Hepatocyte (in vitro differentiated cells): Measurements from ENCODE around the gene HSPBAP1. TPM values are rescaled to one million over a fixed set of nuclear protein-coding genes. Genes with fewer than 3 reads are reported as not detected.

Experiments used
- DNase-seq: peaks from one replicate; pipeline ENCODE4 v3.0.0-alpha.2; 2016; ENCODE audit warnings: low spot score
- H2AFZ ChIP-seq: fragments of 200-600 bp; sonication (generic); 2 replicates; pipeline ENCODE4 v1.6.0; 2016; ENCODE audit warnings: antibody characterized with exemption, mild to moderate bottlenecking
- H3K27ac ChIP-seq: fragments of 200-600 bp; sonication (generic); 2 replicates; pipeline ENCODE4 v1.5.1; 2016; ENCODE audit warnings: mild to moderate bottlenecking
- H3K27me3 ChIP-seq: fragments of 200-600 bp; sonication (generic); 2 replicates; pipeline ENCODE4 v1.6.1; 2016
- H3K36me3 ChIP-seq: fragments of 200-600 bp; sonication (generic); replicated peaks from 2 replicates; pipeline ENCODE4 v1.5.1; 2016; ENCODE audit warnings: low read depth; ENCODE audit not compliant: insufficient read depth
- H3K4me1 ChIP-seq: fragments of 200-600 bp; sonication (generic); 2 replicates; pipeline ENCODE4 v1.5.1; 2016; ENCODE audit warnings: mild to moderate bottlenecking, moderate library complexity; ENCODE audit not compliant: insufficient read depth
- H3K4me2 ChIP-seq: fragments of 200-600 bp; sonication (generic); 2 replicates; pipeline ENCODE4 v1.6.0; 2016
- H3K4me3 ChIP-seq: fragments of 200-600 bp; sonication (generic); 2 replicates; pipeline ENCODE4 v1.5.1; 2016; ENCODE audit warnings: mild to moderate bottlenecking
- H3K79me2 ChIP-seq: fragments of 200-600 bp; sonication (generic); 2 replicates; pipeline ENCODE4 v1.6.0; 2017; ENCODE audit warnings: mild to moderate bottlenecking
- H3K9me2 ChIP-seq: fragments of 200-600 bp; sonication (generic); replicated peaks from 2 replicates; pipeline ENCODE4 v1.6.0; 2017; ENCODE audit warnings: mild to moderate bottlenecking; ENCODE audit not compliant: insufficient read depth
- H3K9me3 ChIP-seq: fragments of 200-600 bp; sonication (generic); 2 replicates; pipeline ENCODE4 v1.5.1; 2016; ENCODE audit warnings: low read depth, mild to moderate bottlenecking
- H4K20me1 ChIP-seq: fragments of 200-600 bp; sonication (generic); 2 replicates; pipeline ENCODE4 v1.6.0; 2016; ENCODE audit warnings: mild to moderate bottlenecking; ENCODE audit not compliant: insufficient read depth, poor library complexity, severe bottlenecking
- EZH2 ChIP-seq: fragments of 200-600 bp; sonication (generic); IDR thresholded peaks from 2 replicates; pipeline ENCODE4 v1.6.1; 2016; ENCODE audit warnings: antibody characterized with exemption, mild to moderate bottlenecking, borderline replicate concordance
- EZH2phosphoT487 ChIP-seq: fragments of 200-600 bp; sonication (generic); IDR thresholded peaks from one replicate; pipeline ENCODE4 v1.6.1; 2018; ENCODE audit warnings: antibody characterized with exemption, mild to moderate bottlenecking, low read depth, moderate library complexity; ENCODE audit not compliant: unreplicated experiment, severe bottlenecking
- WGBS: methylation state at CpG from one replicate; pipeline ENCODE4 v1.1.6; 2016; ENCODE audit warnings: low lambda C conversion rate; ENCODE audit errors: missing lambda C conversion rate; 5-methylcytosine and 5-hydroxymethylcytosine counted together
- polyA plus RNA-seq: library from polyadenylated mRNA; unstranded; fragments of >200 nt; fragmentation: Nextera tagmentation; extraction: Ambion mirVana; gene quantifications from 2 replicates; pipeline ENCODE4 v1.2.1, GENCODE V29; 2016
- total RNA-seq: library from RNA; depleted of rRNA; stranded (reverse); fragments of >200 nt; gene quantifications from 2 replicates; pipeline ENCODE4 v1.2.3, GENCODE V29; 2014
- TF ChIP-seq, protein P1 (sequence below): fragments of 200-600 bp; sonication (generic); IDR thresholded peaks from 2 replicates; pipeline ENCODE4 v1.5.1; 2016; ENCODE audit warnings: antibody characterized with exemption, mild to moderate bottlenecking; ENCODE audit not compliant: poor library complexity

The HSPBAP1 gene
- total and polyA plus RNA-seq, 2 experiments from 2014 or later = 6.2 to 11.0 TPM

DNA sequence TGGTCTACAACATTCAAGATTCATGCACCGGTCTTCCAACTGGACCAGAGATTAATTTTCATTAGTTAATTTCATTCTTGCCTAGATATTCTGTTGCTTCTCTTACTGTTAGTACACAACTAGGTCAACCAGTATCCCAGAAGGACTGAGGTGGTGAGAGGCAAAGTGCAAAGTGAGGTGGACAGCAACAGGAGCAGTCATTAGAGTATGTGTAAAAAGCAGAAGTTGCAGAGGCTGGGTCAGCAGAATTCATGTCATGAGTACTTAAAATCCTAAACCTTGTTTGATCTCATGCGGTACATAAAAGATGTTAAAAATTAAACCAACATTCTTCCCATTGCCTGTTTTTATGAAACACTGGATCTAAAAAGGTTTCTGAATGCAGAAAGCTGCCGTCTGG lies 66.3 kb downstream of the HSPBAP1 start:
- H3K4me3 ChIP-seq = no peak overlapping the region
- no peak for DNase-seq
- TF ChIP-seq EZH2 (no peak), EZH2phosphoT487 (no peak)
- TF ChIP-seq, protein P1, sequence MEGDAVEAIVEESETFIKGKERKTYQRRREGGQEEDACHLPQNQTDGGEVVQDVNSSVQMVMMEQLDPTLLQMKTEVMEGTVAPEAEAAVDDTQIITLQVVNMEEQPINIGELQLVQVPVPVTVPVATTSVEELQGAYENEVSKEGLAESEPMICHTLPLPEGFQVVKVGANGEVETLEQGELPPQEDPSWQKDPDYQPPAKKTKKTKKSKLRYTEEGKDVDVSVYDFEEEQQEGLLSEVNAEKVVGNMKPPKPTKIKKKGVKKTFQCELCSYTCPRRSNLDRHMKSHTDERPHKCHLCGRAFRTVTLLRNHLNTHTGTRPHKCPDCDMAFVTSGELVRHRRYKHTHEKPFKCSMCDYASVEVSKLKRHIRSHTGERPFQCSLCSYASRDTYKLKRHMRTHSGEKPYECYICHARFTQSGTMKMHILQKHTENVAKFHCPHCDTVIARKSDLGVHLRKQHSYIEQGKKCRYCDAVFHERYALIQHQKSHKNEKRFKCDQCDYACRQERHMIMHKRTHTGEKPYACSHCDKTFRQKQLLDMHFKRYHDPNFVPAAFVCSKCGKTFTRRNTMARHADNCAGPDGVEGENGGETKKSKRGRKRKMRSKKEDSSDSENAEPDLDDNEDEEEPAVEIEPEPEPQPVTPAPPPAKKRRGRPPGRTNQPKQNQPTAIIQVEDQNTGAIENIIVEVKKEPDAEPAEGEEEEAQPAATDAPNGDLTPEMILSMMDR = no peak
- H3K27me3 ChIP-seq = no peaks in the 10 kb centered on the region
- WGBS = 99% methylated on average over 3 of the region's 3 CpGs
- no peak overlapping the region for H3K27ac ChIP-seq
- no peaks in the 10 kb centered on the region for H3K9me3 ChIP-seq
- H3K9me2 ChIP-seq = no peaks in the 10 kb centered on the region
- no peaks in the 10 kb centered on the region for H3K79me2 ChIP-seq
- H3K4me2 ChIP-seq = no peak overlapping the region
- H4K20me1 ChIP-seq = no peaks in the 10 kb centered on the region
- H2AFZ ChIP-seq = no peak overlapping the region
- H3K36me3 ChIP-seq = no peaks in the 10 kb centered on the region
- no peaks in the 10 kb centered on the region for H3K4me1 ChIP-seq

DNA sequence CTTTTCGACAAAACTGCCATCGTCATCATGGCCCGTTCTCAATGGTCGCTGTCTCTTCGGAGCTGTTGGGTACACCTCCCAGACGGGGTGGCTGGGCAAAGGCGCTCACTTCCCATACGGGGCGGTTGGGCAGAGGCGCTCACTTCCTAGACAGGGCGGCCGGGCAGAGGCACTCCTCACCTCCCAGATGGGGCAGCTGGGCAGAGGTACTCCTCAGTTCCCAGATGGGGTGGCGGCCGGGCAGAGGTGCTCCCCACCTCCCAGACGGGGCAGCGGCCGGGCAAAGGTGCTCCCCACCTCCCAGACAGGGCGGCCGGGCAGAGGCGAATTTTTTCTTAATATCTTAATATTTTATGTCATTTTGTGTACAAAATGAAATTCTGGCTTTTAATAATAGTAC lies 68.5 kb downstream of the HSPBAP1 start:
- H3K27ac ChIP-seq = no peak overlapping the region
- H2AFZ ChIP-seq = no peak overlapping the region
- H3K36me3 ChIP-seq = no peaks in the 10 kb centered on the region
- TF ChIP-seq EZH2phosphoT487 (no peak), EZH2 (no peak)
- TF ChIP-seq, protein P1 = no peak
- no peaks in the 10 kb centered on the region for H3K9me2 ChIP-seq
- H3K27me3 ChIP-seq = no peaks in the 10 kb centered on the region
- no peak overlapping the region for H3K4me3 ChIP-seq
- no peaks in the 10 kb centered on the region for H3K9me3 ChIP-seq
- H3K79me2 ChIP-seq = no peaks in the 10 kb centered on the region
- DNase-seq = no peak
- H3K4me2 ChIP-seq = no peak overlapping the region
- no peaks in the 10 kb centered on the region for H4K20me1 ChIP-seq
- no peaks in the 10 kb centered on the region for H3K4me1 ChIP-seq
- 98% methylated on average over 19 of the region's 20 CpGs for WGBS

DNA sequence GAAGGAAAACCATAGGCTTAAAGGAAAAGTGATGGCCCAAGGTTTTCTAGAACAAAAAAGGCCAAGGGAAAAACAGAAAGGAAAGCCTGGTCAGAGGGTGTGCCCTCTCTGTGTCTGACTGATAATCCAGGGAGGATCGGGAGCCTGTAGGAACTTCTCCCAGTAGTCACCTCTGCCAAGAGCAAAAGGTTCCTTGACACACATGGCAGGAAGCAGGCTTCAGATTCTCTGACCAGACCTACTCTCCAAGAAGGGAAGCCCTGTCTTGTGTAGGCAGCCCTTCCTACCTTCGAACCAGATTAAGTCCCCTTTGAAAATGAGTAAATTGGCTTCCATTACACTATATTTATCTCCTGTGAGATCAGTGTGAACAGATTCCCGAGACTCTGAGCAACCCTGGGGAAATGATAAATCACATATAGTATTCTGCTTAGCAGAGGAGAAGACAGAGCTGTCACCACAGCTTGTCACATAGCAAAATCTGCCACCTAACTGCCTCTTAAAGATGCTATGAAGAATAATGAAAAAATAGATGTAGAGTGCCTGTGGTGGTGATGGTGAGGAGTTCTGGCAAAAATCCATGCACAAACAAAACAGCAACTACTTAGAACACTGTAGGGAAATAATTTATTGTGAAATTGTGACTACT lies 74.2 kb downstream of the HSPBAP1 start:
- 62% methylated on average over 3 of the region's 3 CpGs for WGBS
- Histone ChIP-seq H3K9me3 (no peaks in the 10 kb centered on the region), H4K20me1 (no peaks in the 10 kb centered on the region), H3K27ac (no peak overlapping the region), H3K9me2 (no peaks in the 10 kb centered on the region), H3K4me2 (no peak overlapping the region), H2AFZ (no peak overlapping the region), H3K79me2 (no peaks in the 10 kb centered on the region), H3K27me3 (no peaks in the 10 kb centered on the region), H3K4me3 (no peak overlapping the region), H3K36me3 (no peaks in the 10 kb centered on the region), H3K4me1 (no peaks in the 10 kb centered on the region)
- TF ChIP-seq, protein P1 = no peak
- TF ChIP-seq EZH2 (no peak), EZH2phosphoT487 (no peak)
- no peak for DNase-seq
